ENCODE measurements around the gene DNMT3L.
"Not testable (repeated sequence)": the region's sequence is repeated elsewhere in the genome, so short reads cannot be mapped to it uniquely, and the experiment has no call there.

GRCh38 chr21:44223334-44223733, 38.4 kb downstream of the DNMT3L start:
- TF ChIP-seq, protein P1, sequence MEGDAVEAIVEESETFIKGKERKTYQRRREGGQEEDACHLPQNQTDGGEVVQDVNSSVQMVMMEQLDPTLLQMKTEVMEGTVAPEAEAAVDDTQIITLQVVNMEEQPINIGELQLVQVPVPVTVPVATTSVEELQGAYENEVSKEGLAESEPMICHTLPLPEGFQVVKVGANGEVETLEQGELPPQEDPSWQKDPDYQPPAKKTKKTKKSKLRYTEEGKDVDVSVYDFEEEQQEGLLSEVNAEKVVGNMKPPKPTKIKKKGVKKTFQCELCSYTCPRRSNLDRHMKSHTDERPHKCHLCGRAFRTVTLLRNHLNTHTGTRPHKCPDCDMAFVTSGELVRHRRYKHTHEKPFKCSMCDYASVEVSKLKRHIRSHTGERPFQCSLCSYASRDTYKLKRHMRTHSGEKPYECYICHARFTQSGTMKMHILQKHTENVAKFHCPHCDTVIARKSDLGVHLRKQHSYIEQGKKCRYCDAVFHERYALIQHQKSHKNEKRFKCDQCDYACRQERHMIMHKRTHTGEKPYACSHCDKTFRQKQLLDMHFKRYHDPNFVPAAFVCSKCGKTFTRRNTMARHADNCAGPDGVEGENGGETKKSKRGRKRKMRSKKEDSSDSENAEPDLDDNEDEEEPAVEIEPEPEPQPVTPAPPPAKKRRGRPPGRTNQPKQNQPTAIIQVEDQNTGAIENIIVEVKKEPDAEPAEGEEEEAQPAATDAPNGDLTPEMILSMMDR (conservative IDR thresholded peaks at IDR 0.05; ENCODE audit: low read length), result not testable (repeated sequence)
- not testable (repeated sequence) for TF ChIP-seq EZH2phosphoT487 (IDR thresholded peaks at IDR 0.05; ENCODE audit: borderline replicate concordance)

Data from Loucy (cell line).